ENCODE results near the gene CUL9. TPM values are rescaled to one million over a fixed set of nuclear protein-coding genes. Genes with fewer than 3 reads are reported as not detected.

The CUL9 gene
- total RNA-seq, 1 experiment from 2014 or later = 21.9 TPM

GRCh38 chr6:43172104-43173007, 9.6 kb upstream of the CUL9 start:
- peak; percentile 66 for DNase-seq (ENCODE audit: low read depth)

GRCh38 chr6:43173591-43174262, 8.3 kb upstream of the CUL9 start:
- peak; percentile 37 for DNase-seq (ENCODE audit: low read depth)

- peak; percentile 100 for DNase-seq (ENCODE audit: low read depth)
Observed at GRCh38 chr6:43174263-43175112, 7.5 kb upstream of the CUL9 start.

GRCh38 chr6:43175676-43176422, 6.1 kb upstream of the CUL9 start:
- DNase-seq (ENCODE audit: low read depth) = no peak

GRCh38 chr6:43176423-43176786, 5.6 kb upstream of the CUL9 start:
- DNase-seq (ENCODE audit: low read depth) = no peak

- DNase-seq (ENCODE audit: low read depth) = no peak
Observed at GRCh38 chr6:43178150-43178549, 3.8 kb upstream of the CUL9 start.

- no peak for DNase-seq (ENCODE audit: low read depth)
Observed at GRCh38 chr6:43178951-43179830, 2.8 kb upstream of the CUL9 start.

- no peak for DNase-seq (ENCODE audit: low read depth)
Observed at GRCh38 chr6:43180058-43180457, 1.9 kb upstream of the CUL9 start.

GRCh38 chr6:43180985-43181384, 1.0 kb upstream of the CUL9 start:
- DNase-seq (ENCODE audit: low read depth) = peak; percentile 33

GRCh38 chr6:43181621-43181941, 415 bp upstream of the CUL9 start:
- DNase-seq (ENCODE audit: low read depth) = no peak

GRCh38 chr6:43183441-43183840, 1.4 kb downstream of the CUL9 start:
- no peak for DNase-seq (ENCODE audit: low read depth)

- DNase-seq (ENCODE audit: low read depth) = no peak
Observed at GRCh38 chr6:43184268-43184985, 2.4 kb downstream of the CUL9 start.

- DNase-seq (ENCODE audit: low read depth) = no peak
Observed at GRCh38 chr6:43185391-43185985, 3.5 kb downstream of the CUL9 start.

- no peak for DNase-seq (ENCODE audit: low read depth)
Observed at GRCh38 chr6:43186019-43186418, 4.0 kb downstream of the CUL9 start.

GRCh38 chr6:43186706-43187105, 4.7 kb downstream of the CUL9 start:
- no peak for DNase-seq (ENCODE audit: low read depth)

GRCh38 chr6:43187821-43188220, 5.8 kb downstream of the CUL9 start:
- no peak for DNase-seq (ENCODE audit: low read depth)

GRCh38 chr6:43188426-43188825, 6.4 kb downstream of the CUL9 start:
- DNase-seq (ENCODE audit: low read depth) = no peak

GRCh38 chr6:43189776-43190304, 7.8 kb downstream of the CUL9 start:
- no peak for DNase-seq (ENCODE audit: low read depth)

GRCh38 chr6:43192911-43193310, 10.9 kb downstream of the CUL9 start:
- no peak for DNase-seq (ENCODE audit: low read depth)

Measured in M059J (cell line).